ENCODE measurements around the gene ATF3. TPM values are rescaled to one million over a fixed set of nuclear protein-coding genes. Genes with fewer than 3 reads are reported as not detected.

Gene ATF3
- total RNA-seq, 1 experiment from 2014 or later = 335 TPM

GRCh38 chr1:212584092-212584886 lies 24.3 kb upstream of the ATF3 start:
- CTCF ChIA-PET = interaction anchor here (0.7 kb wide), 1 partner anchor 16 kb away, joined by 3 read pairs; no protein-coding TSS in a partner anchor
- Histone ChIP-seq H4K20me1 (ENCODE audit: low read length) (no peaks in the 10 kb centered on the region), H3K4me2 (ENCODE audit: low read length) (no peak overlapping the region), H3K9me2 (replicated peaks; ENCODE audit: low read length) (no peaks in the 10 kb centered on the region), H3K36me3 (ENCODE audit: low read depth, low read length) (no peaks in the 10 kb centered on the region), H3F3A (ENCODE audit: low read length, unreplicated experiment) (no peaks in the 10 kb centered on the region), H3K27me3 (ENCODE audit: low read length) (no peaks in the 10 kb centered on the region), H3K27ac (ENCODE audit: low read length) (no peak overlapping the region), H3K4me1 (ENCODE audit: insufficient read depth, low read length) (0 out of 2 replicates have a peak, but pooled peaks cover 6% of the 10 kb centered on the region), H3K9ac (ENCODE audit: low read length) (no peak overlapping the region), H2AFZ (ENCODE audit: low read length) (no peak overlapping the region), H3K9me3 (ENCODE audit: low read length) (no peaks in the 10 kb centered on the region), H3K79me2 (ENCODE audit: low read length) (no peaks in the 10 kb centered on the region), H3K4me3 (ENCODE audit: low read length) (no peak overlapping the region)
- no TSS peak for BruUV-seq (replicated peaks)
- DNase-seq (no peak), ATAC-seq (no peak)
- POLR2A ChIA-PET (ENCODE audit: unreplicated experiment) = no interaction called here
- TF ChIP-seq EZH2phosphoT487 (IDR thresholded peaks at IDR 0.05; ENCODE audit: borderline replicate concordance, low read length) = no peak
- no peak for TF ChIP-seq CTCF (conservative IDR thresholded peaks at IDR 0.05; ENCODE audit: low read depth, low read length)
- no peak for TF ChIP-seq EZH2 (IDR thresholded peaks at IDR 0.05; ENCODE audit: low read length, unreplicated experiment)
- intact Hi-C loops (cut with micrococcal nuclease) = no loop called here

- Histone ChIP-seq H3K36me3 (ENCODE audit: low read depth, low read length) (no peaks in the 10 kb centered on the region), H3K9me3 (ENCODE audit: low read length) (no peaks in the 10 kb centered on the region), H3K9me2 (replicated peaks; ENCODE audit: low read length) (no peaks in the 10 kb centered on the region), H3F3A (ENCODE audit: low read length, unreplicated experiment) (no peaks in the 10 kb centered on the region), H3K4me1 (ENCODE audit: insufficient read depth, low read length) (0 out of 2 replicates have a peak, but pooled peaks cover 2% of the 10 kb centered on the region), H3K9ac (ENCODE audit: low read length) (no peak overlapping the region), H3K27me3 (ENCODE audit: low read length) (no peaks in the 10 kb centered on the region), H2AFZ (ENCODE audit: low read length) (no peak overlapping the region), H3K4me2 (ENCODE audit: low read length) (no peak overlapping the region), H3K27ac (ENCODE audit: low read length) (no peak overlapping the region), H3K4me3 (ENCODE audit: low read length) (no peak overlapping the region), H4K20me1 (ENCODE audit: low read length) (no peaks in the 10 kb centered on the region), H3K79me2 (ENCODE audit: low read length) (no peaks in the 10 kb centered on the region)
- ATAC-seq = no peak
- no peak for DNase-seq
- intact Hi-C loops (cut with micrococcal nuclease) = no loop called here
- ChIA-PET POLR2A (ENCODE audit: unreplicated experiment) (no interaction called here), CTCF (no interaction called here)
- TF ChIP-seq CTCF (conservative IDR thresholded peaks at IDR 0.05; ENCODE audit: low read depth, low read length) = no peak
- no peak for TF ChIP-seq EZH2phosphoT487 (IDR thresholded peaks at IDR 0.05; ENCODE audit: borderline replicate concordance, low read length)
- no peak for TF ChIP-seq EZH2 (IDR thresholded peaks at IDR 0.05; ENCODE audit: low read length, unreplicated experiment)
- no TSS peak for BruUV-seq (replicated peaks)
These were observed 23.4 kb upstream of the ATF3 start for GRCh38 chr1:212585210-212585609.

All from PC-3 (cell line).